Astrocyte of the spinal cord (primary cell): ENCODE measurements around the gene XPO1.
"Not testable (repeated sequence)": the region's sequence is repeated elsewhere in the genome, so short reads cannot be mapped to it uniquely, and the experiment has no call there.

ENCODE experiments used
- DNase-seq: peaks from one replicate; pipeline ENCODE4 v3.0.0; 2011; ENCODE audit warnings: low read depth, low spot score
- H3K4me3 ChIP-seq: 2 replicates; pipeline ENCODE4 v1.5.1; 2011; ENCODE audit warnings: low read depth, mild to moderate bottlenecking, low read length, moderate library complexity
- in situ Hi-C: cut with HindIII; loops from 2 replicates; pipeline ENCODE4 v1.10.0; 2017; ENCODE audit warnings: low sequenced_read_pairs
- TF ChIP-seq, protein P1 (sequence below): IDR thresholded peaks from 2 replicates; pipeline ENCODE4 v1.5.1; 2012; ENCODE audit warnings: low read depth, mild to moderate bottlenecking, low read length, inconsistent platforms

The XPO1 gene

DNA sequence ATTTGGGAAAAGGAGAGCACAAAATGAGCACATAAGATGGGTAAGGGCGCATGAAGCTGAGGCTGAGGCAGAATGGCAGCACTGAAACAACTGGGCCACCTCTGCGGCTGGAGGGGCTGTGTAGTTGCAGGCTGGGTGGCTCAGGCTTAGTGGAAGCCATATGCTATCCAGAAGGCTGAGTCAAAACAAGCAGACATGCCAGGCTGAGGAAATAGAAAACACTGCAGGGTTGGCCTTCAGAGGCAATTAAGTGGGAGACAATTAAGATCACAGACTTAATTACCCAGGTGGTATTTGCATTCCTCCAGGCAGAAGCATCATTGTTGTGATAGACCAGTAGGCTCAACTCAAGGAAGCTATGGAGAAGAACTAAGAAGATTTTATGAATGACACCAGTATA, 11.4 kb upstream of the XPO1 start:
- no peak overlapping the region for H3K4me3 ChIP-seq
- in situ Hi-C loops: no loop called here
- no peak for DNase-seq
- TF ChIP-seq, protein P1, sequence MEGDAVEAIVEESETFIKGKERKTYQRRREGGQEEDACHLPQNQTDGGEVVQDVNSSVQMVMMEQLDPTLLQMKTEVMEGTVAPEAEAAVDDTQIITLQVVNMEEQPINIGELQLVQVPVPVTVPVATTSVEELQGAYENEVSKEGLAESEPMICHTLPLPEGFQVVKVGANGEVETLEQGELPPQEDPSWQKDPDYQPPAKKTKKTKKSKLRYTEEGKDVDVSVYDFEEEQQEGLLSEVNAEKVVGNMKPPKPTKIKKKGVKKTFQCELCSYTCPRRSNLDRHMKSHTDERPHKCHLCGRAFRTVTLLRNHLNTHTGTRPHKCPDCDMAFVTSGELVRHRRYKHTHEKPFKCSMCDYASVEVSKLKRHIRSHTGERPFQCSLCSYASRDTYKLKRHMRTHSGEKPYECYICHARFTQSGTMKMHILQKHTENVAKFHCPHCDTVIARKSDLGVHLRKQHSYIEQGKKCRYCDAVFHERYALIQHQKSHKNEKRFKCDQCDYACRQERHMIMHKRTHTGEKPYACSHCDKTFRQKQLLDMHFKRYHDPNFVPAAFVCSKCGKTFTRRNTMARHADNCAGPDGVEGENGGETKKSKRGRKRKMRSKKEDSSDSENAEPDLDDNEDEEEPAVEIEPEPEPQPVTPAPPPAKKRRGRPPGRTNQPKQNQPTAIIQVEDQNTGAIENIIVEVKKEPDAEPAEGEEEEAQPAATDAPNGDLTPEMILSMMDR: no peak

GRCh38 chr2:61543062-61543461, 4.9 kb upstream of the XPO1 start:
- in situ Hi-C loops: no loop called here
- H3K4me3 ChIP-seq: no peak overlapping the region
- TF ChIP-seq, protein P1: no peak
- DNase-seq: no peak

- DNase-seq, in situ Hi-C loops: not testable (repeated sequence)
These were observed 2.0 kb upstream of the XPO1 start for GRCh38 chr2:61540167-61540566.

GRCh38 chr2:61538920-61539520, 864 bp upstream of the XPO1 start:
- peak overlapping the region; percentile 98 for H3K4me3 ChIP-seq
- DNase-seq: peak; percentile 41
- in situ Hi-C loops: no loop called here
- TF ChIP-seq, protein P1: no peak

More at GRCh38 chr2:61540167-61540566, 2.0 kb upstream of the XPO1 start:
- H3K4me3 ChIP-seq: not testable (repeated sequence)

DNA sequence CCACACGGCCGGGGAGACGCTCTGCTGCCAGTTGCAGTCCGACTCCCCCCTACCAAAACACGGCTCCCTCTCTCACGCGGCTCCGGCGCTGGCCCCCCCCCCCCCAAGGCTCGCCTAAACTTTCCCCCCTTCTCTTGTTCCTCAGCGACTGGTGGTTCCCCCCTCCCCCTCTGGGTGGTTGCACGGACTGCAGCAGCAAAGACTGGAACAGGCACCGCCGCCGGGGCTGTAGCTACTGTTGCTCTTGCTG, 281 bp downstream of the XPO1 start:
- in situ Hi-C loops: no loop called here
- H3K4me3 ChIP-seq: peak overlapping the region; percentile 98
- TF ChIP-seq, protein P1: no peak
- DNase-seq: no peak

DNA sequence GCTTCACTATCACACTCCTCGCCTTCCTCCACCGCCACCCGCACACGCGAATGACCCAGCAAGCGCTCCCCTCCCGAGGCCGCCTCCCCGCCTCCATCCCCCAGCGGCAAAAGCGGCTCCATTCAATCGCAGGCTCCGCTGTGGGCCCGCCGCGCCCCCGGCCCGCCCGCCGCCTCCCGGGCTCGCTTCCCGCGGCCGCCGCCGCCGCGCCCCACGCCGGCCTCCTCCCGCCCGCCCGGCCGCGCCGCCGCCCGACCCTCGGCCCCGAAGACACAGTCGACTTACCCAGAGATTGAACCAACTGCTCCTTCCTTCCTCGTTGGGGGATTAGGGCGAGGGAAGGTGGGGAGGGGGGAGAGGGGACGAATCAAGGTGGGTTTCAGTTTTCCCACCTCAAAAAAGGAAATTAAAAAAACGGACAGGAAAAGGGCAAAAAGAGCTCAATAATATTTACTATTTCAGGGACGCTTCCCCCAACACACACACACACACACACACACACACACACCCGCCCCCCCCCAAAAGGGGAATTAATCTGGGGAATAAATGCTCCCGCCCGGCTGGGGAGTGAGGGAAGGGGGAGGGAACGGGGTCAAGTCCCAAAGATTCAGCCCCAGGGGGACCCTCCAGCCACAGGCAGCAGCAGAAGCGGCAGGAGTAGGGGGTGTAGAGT, 743 bp downstream of the XPO1 start:
- in situ Hi-C loops: no loop called here
- peak overlapping the region; percentile 98 for H3K4me3 ChIP-seq
- peak; percentile 17 for DNase-seq
- TF ChIP-seq, protein P1: no peak

- in situ Hi-C loops: no loop called here
- TF ChIP-seq, protein P1: no peak
- DNase-seq: peak; percentile 90
- peak overlapping the region; percentile 98 for H3K4me3 ChIP-seq
These were observed 1.4 kb downstream of the XPO1 start for GRCh38 chr2:61536572-61537276.
